Ascending aorta (tissue), 2 donors: ENCODE data around the gene ADGRG2. TPM values are rescaled to one million over a fixed set of nuclear protein-coding genes. Genes with fewer than 3 reads are reported as not detected.
A peak's percentile ranks its signal among the peaks of the same experiment; 100 is the strongest.

Experiments
- DNase-seq, 2 donors: peaks; one replicate each; pipeline ENCODE4 v3.0.0-alpha.2; 2019; ENCODE audit warnings: low spot score in 2 of 2
- H3K27ac ChIP-seq, 2 donors: fragments of 200-600 bp; sonication (generic); one replicate each; pipeline ENCODE4 v1.5.1; 2016 to 2017; ENCODE audit warnings: mild to moderate bottlenecking in 1 of 2
- H3K27me3 ChIP-seq: fragments of 200-600 bp; sonication (generic); one replicate; pipeline ENCODE4 v1.5.1; 2017
- H3K36me3 ChIP-seq, 2 donors: fragments of 200-600 bp; sonication (generic); one replicate each; pipeline ENCODE4 v1.5.1; 2016
- H3K4me1 ChIP-seq, 2 donors: fragments of 200-600 bp; sonication (generic); one replicate each; pipeline ENCODE4 v1.5.1; 2016 to 2017; ENCODE audit warnings: mild to moderate bottlenecking in 1 of 2
- H3K4me3 ChIP-seq, 2 donors: fragments of 200-600 bp; sonication (generic); one replicate each; pipeline ENCODE4 v1.5.1; 2016 to 2017; ENCODE audit warnings: mild to moderate bottlenecking in 1 of 2
- H3K9me3 ChIP-seq, 2 donors: fragments of 200-600 bp; sonication (generic); one replicate each; pipeline ENCODE4 v1.5.1; 2016
- CTCF ChIP-seq, 3 experiments: fragments of 200-600 bp in 2 of 3; fragments of 450-650 bp in 1 of 3; sonication (generic) in 2 of 3; IDR thresholded peaks; one replicate each; pipeline ENCODE4 v1.5.1; 2016 to 2019; ENCODE audit warnings: antibody characterized with exemption in 3 of 3, mild to moderate bottlenecking in 1 of 3, moderate library complexity in 1 of 3
- intact Hi-C: fragments of 100-400 bp; cut with DNase I; formaldehyde crosslinking; loops from one replicate; pipeline ENCODE4 v1.15.1; 2023
- total RNA-seq: library from RNA; depleted of rRNA; stranded (reverse); fragments of >200 nt; gene quantifications from one replicate; pipeline ENCODE4 v1.1.0, GENCODE V29; 2016

The ADGRG2 gene
- total RNA-seq, 1 donor from 2014 or later = 4.3 TPM

GRCh38 chrX:18946611-18947010, 175.7 kb downstream of the ADGRG2 start:
- no peak for TF ChIP-seq CTCF (IDR thresholded peaks at IDR 0.05)
- Histone ChIP-seq H3K27ac (no peak overlapping the region), H3K27me3 (no peaks in the 10 kb centered on the region), H3K4me1 (peaks cover 0 to 4% of the 10 kb centered on the region in 2 donors), H3K36me3 (no peaks in the 10 kb centered on the region), H3K9me3 (no peaks in the 10 kb centered on the region), H3K4me3 (no peak overlapping the region)
- DNase-seq = no peak
- intact Hi-C loops = no loop called here

- intact Hi-C loops = no loop called here
- Histone ChIP-seq H3K27me3 (no peaks in the 10 kb centered on the region), H3K36me3 (no peaks in the 10 kb centered on the region)
These were observed 176.1 kb downstream of the ADGRG2 start for GRCh38 chrX:18946157-18946556.

DNA sequence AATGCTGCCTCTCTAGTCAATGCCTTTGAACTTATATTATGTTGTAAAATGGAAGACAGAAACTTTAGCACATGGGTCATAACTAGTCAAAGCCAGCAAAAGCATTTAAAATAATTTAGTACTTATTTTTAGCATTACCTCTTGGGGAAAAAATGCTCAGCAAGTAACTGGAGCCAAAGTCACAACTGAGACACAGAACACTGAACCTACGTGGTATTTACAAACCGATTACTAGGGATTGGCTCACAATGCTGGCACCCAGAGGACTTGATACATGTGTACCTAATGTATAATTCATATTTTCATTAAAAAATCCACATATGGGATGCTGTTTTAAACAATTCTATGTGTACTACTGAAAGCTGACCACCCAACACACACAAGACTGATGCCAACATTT, 176.8 kb downstream of the ADGRG2 start:
- H3K9me3 ChIP-seq = no peaks in the 10 kb centered on the region
- no peak overlapping the region for H3K4me3 ChIP-seq
- peak overlapping the region; percentile 34 to 55 for H3K27ac ChIP-seq
- H3K27me3 ChIP-seq = no peaks in the 10 kb centered on the region
- TF ChIP-seq CTCF (IDR thresholded peaks at IDR 0.05) = no peak
- H3K4me1 ChIP-seq = peaks cover 0 to 4% of the 10 kb centered on the region in 2 donors
- DNase-seq = no peak
- no peaks in the 10 kb centered on the region for H3K36me3 ChIP-seq
- intact Hi-C loops = no loop called here

More at GRCh38 chrX:18946157-18946556, 176.1 kb downstream of the ADGRG2 start:
- peak overlapping the region; percentile 34 to 55 for H3K27ac ChIP-seq
- TF ChIP-seq CTCF (IDR thresholded peaks at IDR 0.05) = no peak
- H3K4me1 ChIP-seq = peaks cover 0 to 4% of the 10 kb centered on the region in 2 donors
- no peak overlapping the region for H3K4me3 ChIP-seq
- no peaks in the 10 kb centered on the region for H3K9me3 ChIP-seq
- DNase-seq = no peak

GRCh38 chrX:18944482-18944881, 177.8 kb downstream of the ADGRG2 start:
- no peaks in the 10 kb centered on the region for H3K36me3 ChIP-seq
- TF ChIP-seq CTCF (IDR thresholded peaks at IDR 0.05) = no peak
- intact Hi-C loops = no loop called here
- H3K4me1 ChIP-seq = peaks cover 0 to 4% of the 10 kb centered on the region in 2 donors
- DNase-seq = no peak
- H3K27ac ChIP-seq = peak overlapping the region; percentile 45 to 55
- no peaks in the 10 kb centered on the region for H3K27me3 ChIP-seq
- no peaks in the 10 kb centered on the region for H3K9me3 ChIP-seq
- H3K4me3 ChIP-seq = no peak overlapping the region

DNA sequence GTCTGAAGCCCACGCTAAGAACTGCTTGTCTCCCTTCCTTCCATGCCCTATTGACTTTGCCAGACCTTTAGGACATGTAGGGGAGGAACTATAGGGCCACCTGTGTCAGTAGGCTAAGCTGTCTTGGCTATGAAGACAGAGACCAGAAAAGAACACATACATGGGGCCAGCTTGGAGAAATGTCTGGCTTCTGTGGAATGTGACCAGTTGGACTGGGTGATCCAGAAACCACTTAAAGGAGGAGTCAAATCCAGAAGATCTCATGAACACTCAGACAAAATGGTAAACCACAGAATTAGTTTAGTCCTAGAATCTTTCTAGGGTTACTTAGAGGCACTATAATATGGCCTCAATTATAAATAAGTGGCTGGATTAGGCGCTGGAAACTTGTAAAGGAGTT, 180.4 kb downstream of the ADGRG2 start:
- Histone ChIP-seq H3K4me1 (peaks cover 0 to 4% of the 10 kb centered on the region in 2 donors), H3K27ac (no peak overlapping the region), H3K27me3 (no peaks in the 10 kb centered on the region), H3K4me3 (no peak overlapping the region), H3K9me3 (no peaks in the 10 kb centered on the region), H3K36me3 (peaks cover 3 to 4% of the 10 kb centered on the region in 2 donors)
- no peak for TF ChIP-seq CTCF (IDR thresholded peaks at IDR 0.05)
- intact Hi-C loops = no loop called here
- no peak for DNase-seq

Other genes starting within 250 kb of the ADGRG2 start
- 16.0 TPM for gene PHKA2, start 138.4 kb downstream of the ADGRG2 start, total RNA-seq
- gene PDHA1, start 221.5 kb upstream of the ADGRG2 start, total RNA-seq = 30.9 TPM